ENCODE data around the gene RNF13.
"Not testable (repeated sequence)": the region's sequence is repeated elsewhere in the genome, so short reads cannot be mapped to it uniquely, and the experiment has no call there.

The RNF13 gene

GRCh38 chr3:149967086-149967685, 154.2 kb downstream of the RNF13 start:
- Mint-ChIP-seq H3K4me3 (no peak overlapping the region), H3K4me1 (peaks cover 21% of the 10 kb centered on the region), H3K36me3 (peaks cover 2% of the 10 kb centered on the region), H3K27ac (peak overlapping the region; percentile 35), H3K9me3 (no peaks in the 10 kb centered on the region), H3K27me3 (peaks cover 11% of the 10 kb centered on the region)

GRCh38 chr3:149968216-149968615, 155.2 kb downstream of the RNF13 start:
- Mint-ChIP-seq H3K9me3 (no peaks in the 10 kb centered on the region), H3K4me3 (no peak overlapping the region), H3K27me3 (peaks cover 15% of the 10 kb centered on the region), H3K36me3 (peaks cover 2% of the 10 kb centered on the region), H3K27ac (no peak overlapping the region), H3K4me1 (peaks cover 23% of the 10 kb centered on the region)

GRCh38 chr3:149969110-149969939, 156.3 kb downstream of the RNF13 start:
- Mint-ChIP-seq H3K27ac (peak overlapping the region; percentile 49), H3K36me3 (peaks cover 2% of the 10 kb centered on the region), H3K9me3 (no peaks in the 10 kb centered on the region), H3K27me3 (peaks cover 21% of the 10 kb centered on the region), H3K4me3 (peak overlapping the region; percentile 88), H3K4me1 (peaks cover 23% of the 10 kb centered on the region)

GRCh38 chr3:149969940-149970715, 157.1 kb downstream of the RNF13 start:
- Mint-ChIP-seq H3K9me3 (no peaks in the 10 kb centered on the region), H3K27me3 (peaks cover 23% of the 10 kb centered on the region), H3K36me3 (peaks cover 2% of the 10 kb centered on the region), H3K27ac (peak overlapping the region; percentile 49), H3K4me3 (peak overlapping the region; percentile 88), H3K4me1 (peaks cover 24% of the 10 kb centered on the region)

GRCh38 chr3:149970716-149971402, 157.8 kb downstream of the RNF13 start, which contains the start of gene PFN2:
PFN2 (minus strand) TSS chr3:149970895; CDS start chr3:149970856, 39 bp downstream.
- Mint-ChIP-seq H3K4me3 (peak within 1 kb of the TSS; percentile 89), H3K27ac (peak within 1 kb of the TSS; percentile 70), H3K4me1 (peaks cover 28% of the 10 kb centered on the region), H3K36me3 (peaks cover 2% of the 10 kb centered on the region), H3K9me3 (no peaks in the 10 kb centered on the region), H3K27me3 (peaks cover 24% of the 10 kb centered on the region)

- Mint-ChIP-seq H3K27ac (peak overlapping the region; percentile 70), H3K4me3 (peak overlapping the region; percentile 89), H3K9me3 (no peaks in the 10 kb centered on the region), H3K27me3 (peaks cover 24% of the 10 kb centered on the region), H3K36me3 (peaks cover 2% of the 10 kb centered on the region), H3K4me1 (peaks cover 28% of the 10 kb centered on the region)
These were observed 158.5 kb downstream of the RNF13 start for GRCh38 chr3:149971403-149972075.

- no peak overlapping the region for H3K4me3 Mint-ChIP-seq
- peaks cover 13% of the 10 kb centered on the region for H3K4me1 Mint-ChIP-seq
- no peak overlapping the region for H3K27ac Mint-ChIP-seq
- no peaks in the 10 kb centered on the region for H3K9me3 Mint-ChIP-seq
- peaks cover 22% of the 10 kb centered on the region for H3K27me3 Mint-ChIP-seq
- no peaks in the 10 kb centered on the region for H3K36me3 Mint-ChIP-seq
These were observed 162.9 kb downstream of the RNF13 start for GRCh38 chr3:149975919-149976318.

GRCh38 chr3:149977386-149977785, 164.4 kb downstream of the RNF13 start:
- Mint-ChIP-seq H3K27ac (no peak overlapping the region), H3K9me3 (no peaks in the 10 kb centered on the region), H3K4me1 (peaks cover 7% of the 10 kb centered on the region), H3K36me3 (no peaks in the 10 kb centered on the region), H3K27me3 (peaks cover 12% of the 10 kb centered on the region), H3K4me3 (no peak overlapping the region)

- not testable (repeated sequence) for H3K4me1 Mint-ChIP-seq, H3K36me3 Mint-ChIP-seq, H3K9me3 Mint-ChIP-seq, H3K27ac Mint-ChIP-seq, H3K27me3 Mint-ChIP-seq, H3K4me3 Mint-ChIP-seq
These were observed 169.0 kb downstream of the RNF13 start for GRCh38 chr3:149981979-149982378.

- H3K27ac Mint-ChIP-seq, H3K4me3 Mint-ChIP-seq, H3K4me1 Mint-ChIP-seq, H3K9me3 Mint-ChIP-seq, H3K36me3 Mint-ChIP-seq, H3K27me3 Mint-ChIP-seq: not testable (repeated sequence)
These were observed 170.0 kb downstream of the RNF13 start for GRCh38 chr3:149983053-149983452.

GRCh38 chr3:149983628-149984027, 170.6 kb downstream of the RNF13 start:
- Mint-ChIP-seq H3K4me1 (no peaks in the 10 kb centered on the region), H3K27me3 (peaks cover 10% of the 10 kb centered on the region), H3K27ac (no peak overlapping the region), H3K4me3 (no peak overlapping the region), H3K36me3 (no peaks in the 10 kb centered on the region), H3K9me3 (no peaks in the 10 kb centered on the region)

- Mint-ChIP-seq H3K4me1 (no peaks in the 10 kb centered on the region), H3K27me3 (peaks cover 15% of the 10 kb centered on the region), H3K36me3 (no peaks in the 10 kb centered on the region), H3K27ac (no peak overlapping the region), H3K4me3 (no peak overlapping the region), H3K9me3 (peaks cover 5% of the 10 kb centered on the region)
These were observed 176.3 kb downstream of the RNF13 start for GRCh38 chr3:149989307-149989706.

GRCh38 chr3:149990423-149990948, 177.5 kb downstream of the RNF13 start:
- Mint-ChIP-seq H3K27me3 (peaks cover 14% of the 10 kb centered on the region), H3K27ac (no peak overlapping the region), H3K9me3 (peaks cover 15% of the 10 kb centered on the region), H3K4me3 (no peak overlapping the region), H3K4me1 (no peaks in the 10 kb centered on the region), H3K36me3 (no peaks in the 10 kb centered on the region)

GRCh38 chr3:149992416-149993058, 179.5 kb downstream of the RNF13 start:
- Mint-ChIP-seq H3K27me3 (peaks cover 20% of the 10 kb centered on the region), H3K36me3 (peaks cover 2% of the 10 kb centered on the region), H3K27ac (no peak overlapping the region), H3K9me3 (peaks cover 24% of the 10 kb centered on the region), H3K4me1 (no peaks in the 10 kb centered on the region), H3K4me3 (no peak overlapping the region)

Measured in activated naive CD4-positive, alpha-beta T cell treated with anti-CD3 and anti-CD28 coated beads, Interleukin-2, amount 50 U/mL, for 24 hours (primary cell).